IMR-90 (cell line): ENCODE data around the gene GALNT17. TPM values are rescaled to one million over a fixed set of nuclear protein-coding genes. Genes with fewer than 3 reads are reported as not detected.

Experiments used
- ATAC-seq: fragments of 200-7000 bp; cut with Tn5 transposase; 2 replicates; pipeline ENCODE4 v1.9.1; 2020; ENCODE audit warnings: low read depth, mild to moderate bottlenecking, moderate library complexity
- BruUV-seq: library from RNA; stranded (reverse); fragments of 400-500 nt; replicated peaks from 2 replicates; lab custom pipeline; 2021; lab: Mats Ljungman, UMichigan
- CTCF ChIA-PET: fragments of 300-600 bp; formaldehyde crosslinking; extraction: SDS; loops from one replicate; lab custom pipeline; 2021; ENCODE audit warnings: antibody characterized with exemption; lab: Yijun Ruan, JAX
- POLR2A ChIA-PET: fragments of 300-600 bp; sonication (Branson Sonifier 250); formaldehyde crosslinking; loops from one replicate; lab custom pipeline; 2022; ENCODE audit warnings: antibody characterized with exemption; ENCODE audit not compliant: unreplicated experiment; lab: Charles Lee
- DNase-seq: peaks from one replicate; pipeline ENCODE4 v3.0.0; 2013
- H2AFZ ChIP-seq: replicated peaks from 2 replicates; pipeline ENCODE3; 2013; ENCODE audit warnings: low read length, mild to moderate bottlenecking; ENCODE audit not compliant: poor library complexity
- H2AK5ac ChIP-seq: 2 replicates; pipeline ENCODE4 v1.6.1; 2013; ENCODE audit warnings: low read depth, low read length, inconsistent platforms
- H2AK9ac ChIP-seq: replicated peaks from 2 replicates; pipeline ENCODE3; 2013; ENCODE audit warnings: mild to moderate bottlenecking, low read depth, low read length, moderate library complexity; ENCODE audit not compliant: poor library complexity
- H2BK120ac ChIP-seq: 2 replicates; pipeline ENCODE4 v1.6.1; 2013; ENCODE audit warnings: low read depth, low read length, inconsistent platforms
- H2BK15ac ChIP-seq: 3 replicates; pipeline ENCODE4 v1.6.1; 2013; ENCODE audit warnings: low read depth, low read length, inconsistent platforms
- H2BK20ac ChIP-seq: 2 replicates; pipeline ENCODE4 v1.6.1; 2013; ENCODE audit warnings: low read depth, mild to moderate bottlenecking, inconsistent platforms, low read length, moderate library complexity
- H2BK5ac ChIP-seq: 2 replicates; pipeline ENCODE4 v1.6.1; 2013; ENCODE audit warnings: mild to moderate bottlenecking, low read depth, low read length, inconsistent platforms; ENCODE audit not compliant: poor library complexity, severe bottlenecking
- H3K14ac ChIP-seq: replicated peaks from 2 replicates; pipeline ENCODE4 v1.6.1; 2013; ENCODE audit warnings: low read depth, low read length, inconsistent platforms
- H3K18ac ChIP-seq: 2 replicates; pipeline ENCODE4 v1.6.1; 2013; ENCODE audit warnings: low read depth, low read length, control low read depth
- H3K23ac ChIP-seq: 2 replicates; pipeline ENCODE4 v1.6.1; 2013; ENCODE audit warnings: low read depth, low read length, inconsistent platforms
- H3K27ac ChIP-seq: 2 replicates; pipeline ENCODE4 v1.5.1; 2013; ENCODE audit warnings: mild to moderate bottlenecking, control low read depth, low read length; ENCODE audit not compliant: insufficient read depth
- H3K27me3 ChIP-seq: 2 replicates; pipeline ENCODE4 v1.6.1; 2013; ENCODE audit warnings: low read length; ENCODE audit not compliant: control insufficient read depth, insufficient read depth
- H3K36me3 ChIP-seq: 2 replicates; pipeline ENCODE4 v1.6.1; 2013; ENCODE audit warnings: low read length, mixed read lengths; ENCODE audit not compliant: control insufficient read depth, insufficient read depth
- H3K4ac ChIP-seq: 2 replicates; pipeline ENCODE4 v1.6.1; 2013; ENCODE audit warnings: low read depth, low read length, inconsistent platforms
- H3K4me1 ChIP-seq: 2 replicates; pipeline ENCODE4 v1.6.1; 2013; ENCODE audit warnings: low read length, mixed read lengths; ENCODE audit not compliant: control insufficient read depth, insufficient read depth
- H3K4me2 ChIP-seq: 2 replicates; pipeline ENCODE4 v1.6.1; 2013; ENCODE audit warnings: low read depth, mild to moderate bottlenecking, control low read depth, low read length, moderate library complexity
- H3K4me3 ChIP-seq: 2 replicates; pipeline ENCODE4 v1.5.1; 2013; ENCODE audit warnings: low read depth, mild to moderate bottlenecking, control low read depth, low read length, moderate library complexity; ENCODE audit not compliant: insufficient read depth
- H3K56ac ChIP-seq: 2 replicates; pipeline ENCODE4 v1.6.1; 2013; ENCODE audit warnings: low read length, inconsistent platforms; ENCODE audit not compliant: insufficient read depth; ENCODE audit errors: extremely low read depth
- H3K79me1 ChIP-seq, 2 experiments: 2 replicates each; pipeline ENCODE4 v1.6.1; 2013; ENCODE audit warnings: low read length in 2 of 2, inconsistent platforms in 1 of 2, low read depth in 1 of 2
- H3K9ac ChIP-seq: 2 replicates; pipeline ENCODE4 v1.6.1; 2013; ENCODE audit warnings: low read depth, low read length, control low read depth
- H3K9me1 ChIP-seq: 2 replicates; pipeline ENCODE4 v1.6.1; 2013; ENCODE audit warnings: low read length, inconsistent platforms; ENCODE audit not compliant: insufficient read depth
- H3K9me3 ChIP-seq: 2 replicates; pipeline ENCODE4 v1.6.1; 2013; ENCODE audit warnings: low read length; ENCODE audit not compliant: control insufficient read depth, insufficient read depth
- H4K20me1 ChIP-seq: 2 replicates; pipeline ENCODE4 v1.6.1; 2013; ENCODE audit warnings: low read length, inconsistent platforms; ENCODE audit not compliant: insufficient read depth
- H4K5ac ChIP-seq: 2 replicates; pipeline ENCODE4 v1.6.1; 2013; ENCODE audit warnings: mild to moderate bottlenecking, low read depth, low read length, control low read depth
- H4K8ac ChIP-seq, 2 experiments: 2 replicates each; pipeline ENCODE4 v1.6.1; 2013; ENCODE audit warnings: low read depth in 2 of 2, low read length in 2 of 2, control low read depth in 1 of 2, inconsistent platforms in 1 of 2
- H4K91ac ChIP-seq: 2 replicates; pipeline ENCODE4 v1.6.1; 2013; ENCODE audit warnings: low read depth, low read length, inconsistent platforms; ENCODE audit not compliant: insufficient read depth
- BHLHE40 ChIP-seq: fragments of 150-350 bp; IDR thresholded peaks from 2 replicates; pipeline ENCODE4 v1.6.1; 2016; ENCODE audit warnings: mild to moderate bottlenecking, low read depth, low read length
- CEBPB ChIP-seq: IDR thresholded peaks from 2 replicates; pipeline ENCODE4 v1.6.1; 2012; ENCODE audit warnings: low read depth, low read length, improper control_type of control experiment
- CHD1 ChIP-seq: IDR thresholded peaks from 2 replicates; pipeline ENCODE4 v1.6.1; 2012; ENCODE audit warnings: low read depth, low read length, improper control_type of control experiment
- CTCF ChIP-seq: conservative IDR thresholded peaks from 2 replicates; pipeline ENCODE4 v1.5.1; 2012; ENCODE audit warnings: mild to moderate bottlenecking, low read depth, low read length, improper control_type of control experiment
- ELK1 ChIP-seq: fragments of 150-350 bp; IDR thresholded peaks from 2 replicates; pipeline ENCODE4 v1.6.1; 2016; ENCODE audit warnings: low read depth, mild to moderate bottlenecking, low read length, moderate library complexity, borderline replicate concordance
- FOS ChIP-seq: fragments of 150-350 bp; IDR thresholded peaks from 2 replicates; pipeline ENCODE4 v1.6.1; 2016; ENCODE audit warnings: low read depth, low read length
- MAFK ChIP-seq: IDR thresholded peaks from 2 replicates; pipeline ENCODE4 v1.6.1; 2012; ENCODE audit warnings: low read depth, low read length, improper control_type of control experiment
- MXI1 ChIP-seq: IDR thresholded peaks from 2 replicates; pipeline ENCODE4 v1.6.1; 2012; ENCODE audit warnings: low read depth, mild to moderate bottlenecking, low read length, moderate library complexity, borderline replicate concordance
- NFE2L2 ChIP-seq: fragments of 150-350 bp; IDR thresholded peaks from 2 replicates; pipeline ENCODE4 v1.6.1; 2016; ENCODE audit warnings: low read depth, mild to moderate bottlenecking, low read length
- POLR2A ChIP-seq: IDR thresholded peaks from 2 replicates; pipeline ENCODE4 v1.6.1; 2012; ENCODE audit warnings: mild to moderate bottlenecking, low read depth, low read length
- RAD21 ChIP-seq: IDR thresholded peaks from 2 replicates; pipeline ENCODE4 v1.6.1; 2012; ENCODE audit warnings: low read length, improper control_type of control experiment
- RCOR1 ChIP-seq: IDR thresholded peaks from 2 replicates; pipeline ENCODE4 v1.6.1; 2012; ENCODE audit warnings: mild to moderate bottlenecking, low read length, improper control_type of control experiment; ENCODE audit not compliant: insufficient replicate concordance
- RFX5 ChIP-seq: IDR thresholded peaks from 2 replicates; pipeline ENCODE4 v1.8.0; 2012; ENCODE audit warnings: low read depth, mild to moderate bottlenecking, low read length, moderate library complexity
- SMC3 ChIP-seq: fragments of 150-350 bp; IDR thresholded peaks from 2 replicates; pipeline ENCODE4 v1.6.1; 2016; ENCODE audit warnings: low read depth, mild to moderate bottlenecking, antibody characterized with exemption, low read length, moderate library complexity
- USF2 ChIP-seq: fragments of 150-350 bp; IDR thresholded peaks from 2 replicates; pipeline ENCODE4 v1.6.1; 2017; ENCODE audit warnings: mild to moderate bottlenecking, antibody characterized with exemption, low read length, low read depth
- WGBS, 2 experiments: methylation state at CpG; one replicate each; pipeline versions ENCODE4 v1.1.5 to v1.1.7; 2013; ENCODE audit warnings: missing lambda C conversion rate in 2 of 2; ENCODE audit not compliant: insufficient read length in 1 of 2; ENCODE audit errors: extremely low coverage in 2 of 2; 5-methylcytosine and 5-hydroxymethylcytosine counted together
- dilution Hi-C: fragments of 300-500 bp; cut with HindIII; formaldehyde crosslinking; loops from one replicate; pipeline ENCODE4 v1.14.3; 2018; ENCODE audit warnings: low sequenced_read_pairs; ENCODE audit not compliant: unreplicated experiment
- in situ Hi-C: fragments of 300-500 bp; cut with MboI; formaldehyde crosslinking; loops from 3 replicates; pipeline ENCODE4 v1.14.3; 2019; ENCODE audit warnings: low sequenced_read_pairs, inconsistent platforms, mixed read lengths
- intact Hi-C: fragments of 100-400 bp; cut with micrococcal nuclease; formaldehyde crosslinking; loops from 2 replicates; pipeline ENCODE4 v1.10.0; 2022
- polyA plus RNA-seq, 3 experiments: library from polyadenylated mRNA; depleted of rRNA; stranded (reverse); fragments of >200 nt; gene quantifications; 2 replicates each; pipeline ENCODE4 v1.2.3, GENCODE V29; 2012; ENCODE audit warnings: low replicate concordance in 1 of 3
- total RNA-seq: library from RNA; depleted of rRNA; stranded (reverse); fragments of >200 nt; gene quantifications from 2 replicates; pipeline ENCODE4 v1.2.3, GENCODE V29; 2012

The GALNT17 gene
- total and polyA plus RNA-seq, 2 of the 4 experiments (the other 2 are of a cell fraction), result not detected

DNA sequence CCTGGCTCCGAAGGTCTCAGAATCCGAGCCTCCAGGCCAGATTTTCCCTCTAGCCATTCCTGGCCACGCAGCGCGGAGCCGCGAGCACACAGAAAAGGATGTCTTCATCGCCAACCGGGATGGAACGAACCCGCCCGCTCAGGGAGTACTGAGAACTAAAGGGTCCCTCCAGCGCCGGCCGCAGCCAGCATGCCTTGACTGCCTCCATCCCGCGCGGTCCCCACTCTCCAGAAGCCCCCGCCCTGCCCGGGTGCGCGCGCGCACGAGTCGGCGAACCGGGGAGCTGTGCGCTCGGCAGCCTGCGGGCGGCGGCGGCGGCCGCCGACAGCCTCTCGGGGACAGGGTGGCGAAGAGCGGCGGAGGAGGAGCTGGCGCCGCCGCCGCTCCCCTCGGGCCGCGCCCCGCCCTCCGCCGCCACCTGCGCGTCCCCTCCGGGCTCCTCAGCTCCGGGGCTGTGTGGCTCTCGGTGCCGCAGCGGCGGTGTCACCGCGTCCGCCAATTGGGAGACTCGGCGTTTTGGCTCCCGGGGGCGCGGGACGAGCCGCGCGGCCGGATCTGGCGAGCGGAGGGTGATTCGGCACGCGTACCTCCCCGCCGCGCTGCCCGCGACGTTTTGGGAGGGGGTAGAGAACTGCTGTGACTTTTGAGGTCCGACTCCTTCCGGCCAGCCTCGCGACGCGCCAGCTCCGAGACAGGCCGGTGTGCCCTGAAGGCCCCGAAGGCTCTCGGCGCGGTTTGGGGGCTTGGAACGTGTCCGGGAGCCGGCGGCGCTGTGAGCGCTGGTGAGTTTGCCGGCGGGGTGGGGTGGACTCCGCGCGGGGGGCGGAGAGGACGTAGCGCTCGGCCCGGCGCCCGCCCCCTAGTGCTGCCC, 453 bp upstream of the GALNT17 start:
- Histone ChIP-seq H2BK15ac (no peak overlapping the region), H3K79me1 (no peaks in the 10 kb centered on the region), H3K9me1 (no peaks in the 10 kb centered on the region), H3K27me3 (no peaks in the 10 kb centered on the region), H2BK120ac (no peak overlapping the region), H3K27ac (no peak overlapping the region), H2AK9ac (no peak overlapping the region), H3K4me1 (no peaks in the 10 kb centered on the region), H3K56ac (no peak overlapping the region), H3K4me3 (no peak overlapping the region), H3K9ac (no peak overlapping the region), H3K14ac (no peak overlapping the region), H3K18ac (no peak overlapping the region), H3K23ac (no peak overlapping the region), H4K5ac (no peak overlapping the region), H4K20me1 (no peaks in the 10 kb centered on the region), H2AFZ (peak overlapping the region; percentile 11), H2BK20ac (no peak overlapping the region), H4K91ac (no peak overlapping the region), H3K4ac (no peak overlapping the region), H3K9me3 (peaks cover 11% of the 10 kb centered on the region), H4K8ac (no peak overlapping the region), H3K4me2 (no peak overlapping the region), H3K36me3 (no peaks in the 10 kb centered on the region), H2AK5ac (no peak overlapping the region), H2BK5ac (no peak overlapping the region)
- in situ Hi-C loops, result no loop called here
- dilution Hi-C loops, result no loop called here
- no peak for ATAC-seq
- no peak for DNase-seq
- BruUV-seq, result no TSS peak
- intact Hi-C loops, result no loop called here
- 4% methylated on average over 49 of the region's 113 CpGs; no CpG with 5 or more reads in 1 of the 2 experiments for WGBS, 2 experiments
- POLR2A ChIA-PET, result no interaction called here
- CTCF ChIA-PET, result no interaction called here
- TF ChIP-seq RAD21, result no peak
- TF ChIP-seq USF2, result no peak
- TF ChIP-seq CTCF, result no peak
- no peak for TF ChIP-seq NFE2L2
- no peak for TF ChIP-seq FOS
- no peak for TF ChIP-seq POLR2A
- no peak for TF ChIP-seq BHLHE40
- TF ChIP-seq ELK1, result no peak
- no peak for TF ChIP-seq RCOR1
- TF ChIP-seq SMC3, result no peak
- TF ChIP-seq MXI1, result no peak
- TF ChIP-seq CEBPB, result no peak
- TF ChIP-seq CHD1, result no peak
- TF ChIP-seq RFX5, result no peak
- no peak for TF ChIP-seq MAFK
